GM20000 (cell line): ENCODE results near the gene SERPINB8.

Source experiments
- DNase-seq: peaks from one replicate; pipeline ENCODE4 v3.0.0; 2012; ENCODE audit warnings: low spot score
- TF ChIP-seq, protein P1 (sequence below): IDR thresholded peaks from 2 replicates; pipeline ENCODE4 v1.5.1; 2012; ENCODE audit warnings: mild to moderate bottlenecking, control low read depth; ENCODE audit errors: extremely low read depth, missing control alignments

The SERPINB8 gene

DNA sequence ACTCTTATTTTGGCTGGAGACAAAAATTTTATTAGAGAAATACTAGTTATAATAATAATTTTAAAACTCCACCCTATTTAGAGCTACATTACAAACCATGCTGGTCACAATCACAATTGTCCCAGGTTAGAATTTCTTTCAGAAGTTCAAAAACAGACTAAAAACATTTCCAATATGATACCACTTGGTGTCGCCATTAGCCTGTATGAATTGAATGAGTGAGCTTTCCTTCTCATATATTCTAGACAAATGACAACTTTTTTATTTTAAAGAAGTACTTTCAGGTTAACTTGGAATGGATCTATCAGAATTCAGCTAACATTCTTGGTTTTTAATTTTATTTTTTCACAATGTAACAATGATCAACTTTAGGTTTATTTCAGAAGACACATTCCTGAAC lies 48.0 kb downstream of the SERPINB8 start:
- DNase-seq = peak; percentile 50
- TF ChIP-seq, protein P1, sequence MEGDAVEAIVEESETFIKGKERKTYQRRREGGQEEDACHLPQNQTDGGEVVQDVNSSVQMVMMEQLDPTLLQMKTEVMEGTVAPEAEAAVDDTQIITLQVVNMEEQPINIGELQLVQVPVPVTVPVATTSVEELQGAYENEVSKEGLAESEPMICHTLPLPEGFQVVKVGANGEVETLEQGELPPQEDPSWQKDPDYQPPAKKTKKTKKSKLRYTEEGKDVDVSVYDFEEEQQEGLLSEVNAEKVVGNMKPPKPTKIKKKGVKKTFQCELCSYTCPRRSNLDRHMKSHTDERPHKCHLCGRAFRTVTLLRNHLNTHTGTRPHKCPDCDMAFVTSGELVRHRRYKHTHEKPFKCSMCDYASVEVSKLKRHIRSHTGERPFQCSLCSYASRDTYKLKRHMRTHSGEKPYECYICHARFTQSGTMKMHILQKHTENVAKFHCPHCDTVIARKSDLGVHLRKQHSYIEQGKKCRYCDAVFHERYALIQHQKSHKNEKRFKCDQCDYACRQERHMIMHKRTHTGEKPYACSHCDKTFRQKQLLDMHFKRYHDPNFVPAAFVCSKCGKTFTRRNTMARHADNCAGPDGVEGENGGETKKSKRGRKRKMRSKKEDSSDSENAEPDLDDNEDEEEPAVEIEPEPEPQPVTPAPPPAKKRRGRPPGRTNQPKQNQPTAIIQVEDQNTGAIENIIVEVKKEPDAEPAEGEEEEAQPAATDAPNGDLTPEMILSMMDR = peak; percentile 3

GRCh38 chr18:64019922-64020756 lies 50.3 kb downstream of the SERPINB8 start:
- no peak for DNase-seq

DNA sequence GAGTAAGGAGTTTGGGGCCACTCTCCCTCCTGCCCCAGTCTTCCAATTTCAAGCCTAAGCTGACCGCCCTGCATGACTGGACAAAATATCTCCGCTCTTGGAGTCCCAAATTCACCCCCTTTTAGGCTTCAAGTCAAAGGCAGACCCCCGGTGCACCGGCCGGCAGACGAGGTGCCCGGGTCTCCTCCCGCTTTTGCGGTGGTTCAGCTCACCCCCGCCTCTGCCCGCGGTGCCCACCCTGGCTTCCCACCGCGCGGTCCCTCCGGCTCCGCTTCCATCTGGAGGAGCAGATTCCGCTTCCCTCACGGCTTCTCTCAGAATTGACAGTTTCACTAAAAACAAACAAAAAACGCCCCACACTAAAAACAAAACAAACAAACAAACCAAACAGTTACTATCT lies 56.5 kb downstream of the SERPINB8 start:
- DNase-seq = no peak
- TF ChIP-seq, protein P1 = no peak

More at GRCh38 chr18:64019922-64020756, 50.3 kb downstream of the SERPINB8 start:
- TF ChIP-seq, protein P1 = no peak

- peak; percentile 63 for DNase-seq
Measured at GRCh38 chr18:64027931-64028695, 58.2 kb downstream of the SERPINB8 start.

DNA sequence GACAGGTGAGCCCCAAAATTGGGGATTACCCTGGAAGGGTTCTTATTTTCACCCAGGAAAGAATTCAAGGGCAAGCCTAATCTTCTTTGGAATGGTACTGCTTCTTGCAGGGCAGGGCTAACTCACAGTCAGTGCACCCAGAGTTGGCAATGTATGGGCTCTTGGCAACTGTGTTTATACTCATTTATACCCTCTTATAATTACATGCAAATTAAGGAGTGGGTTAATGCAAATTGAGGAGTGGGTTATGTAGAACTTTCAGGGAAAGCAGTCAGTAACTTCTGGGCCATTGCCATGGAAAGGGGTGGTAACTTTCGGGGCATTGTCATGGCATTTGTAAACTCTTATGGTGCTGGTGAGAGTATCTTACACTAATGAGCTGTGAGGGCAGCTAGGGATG lies 59.2 kb downstream of the SERPINB8 start:
- TF ChIP-seq, protein P1 = no peak
- DNase-seq = no peak

More at GRCh38 chr18:64027931-64028695, 58.2 kb downstream of the SERPINB8 start:
- TF ChIP-seq, protein P1 = no peak

- no peak for DNase-seq
- TF ChIP-seq, protein P1 = no peak
Measured at GRCh38 chr18:64031411-64031810, 61.5 kb downstream of the SERPINB8 start.

- no peak for DNase-seq
- TF ChIP-seq, protein P1 = no peak
Measured at GRCh38 chr18:64032312-64032711, 62.4 kb downstream of the SERPINB8 start.
